IPS-11a (cell line): ENCODE measurements around the gene ADCK2.
"Not testable (repeated sequence)": the region's sequence is repeated elsewhere in the genome, so short reads cannot be mapped to it uniquely, and the experiment has no call there.

ENCODE experiments used
- H3K4me3 ChIP-seq: one replicate; pipeline ENCODE4 v1.5.1; 2013; ENCODE audit warnings: low read depth, low read length, control low read depth

The ADCK2 gene

GRCh38 chr7:140646931-140647647 is 25.7 kb upstream of the ADCK2 start:
- no peak overlapping the region for H3K4me3 ChIP-seq

GRCh38 chr7:140649556-140650205 is 23.1 kb upstream of the ADCK2 start:
- H3K4me3 ChIP-seq: no peak overlapping the region

GRCh38 chr7:140650367-140650766 is 22.4 kb upstream of the ADCK2 start:
- no peak overlapping the region for H3K4me3 ChIP-seq

GRCh38 chr7:140653319-140654108 is 19.2 kb upstream of the ADCK2 start:
- no peak overlapping the region for H3K4me3 ChIP-seq

- no peak overlapping the region for H3K4me3 ChIP-seq
These were observed 18.7 kb upstream of the ADCK2 start for GRCh38 chr7:140654109-140654387.

GRCh38 chr7:140654661-140655060 is 18.1 kb upstream of the ADCK2 start:
- no peak overlapping the region for H3K4me3 ChIP-seq

GRCh38 chr7:140655511-140656408 is 17.0 kb upstream of the ADCK2 start:
- H3K4me3 ChIP-seq: no peak overlapping the region

GRCh38 chr7:140656548-140657515 is 15.9 kb upstream of the ADCK2 start:
- no peak overlapping the region for H3K4me3 ChIP-seq

- no peak overlapping the region for H3K4me3 ChIP-seq
These were observed 14.9 kb upstream of the ADCK2 start for GRCh38 chr7:140657891-140658290.

- no peak overlapping the region for H3K4me3 ChIP-seq
These were observed 12.9 kb upstream of the ADCK2 start for GRCh38 chr7:140659856-140660255.

- no peak overlapping the region for H3K4me3 ChIP-seq
These were observed 11.6 kb upstream of the ADCK2 start for GRCh38 chr7:140661124-140661523.

GRCh38 chr7:140662938-140663337 is 9.8 kb upstream of the ADCK2 start:
- not testable (repeated sequence) for H3K4me3 ChIP-seq

- H3K4me3 ChIP-seq: no peak overlapping the region
These were observed 5.3 kb upstream of the ADCK2 start for GRCh38 chr7:140667476-140667875.

- H3K4me3 ChIP-seq: no peak overlapping the region
These were observed 4.1 kb upstream of the ADCK2 start for GRCh38 chr7:140668641-140669040.

GRCh38 chr7:140669352-140669751 is 3.4 kb upstream of the ADCK2 start:
- no peak overlapping the region for H3K4me3 ChIP-seq

- not testable (repeated sequence) for H3K4me3 ChIP-seq
These were observed 2.9 kb upstream of the ADCK2 start for GRCh38 chr7:140669862-140670261.

- no peak overlapping the region for H3K4me3 ChIP-seq
These were observed 2.3 kb upstream of the ADCK2 start for GRCh38 chr7:140670343-140670935.

GRCh38 chr7:140671966-140672365 is 779 bp upstream of the ADCK2 start:
- H3K4me3 ChIP-seq: peak overlapping the region; percentile 29

- H3K4me3 ChIP-seq: peak overlapping the region; percentile 62
These were observed 473 bp downstream of the ADCK2 start for GRCh38 chr7:140673063-140673773.
